Measurements from ENCODE around the gene WDTC1. TPM values are rescaled to one million over a fixed set of nuclear protein-coding genes. Genes with fewer than 3 reads are reported as not detected.

WDTC1 gene
- total RNA-seq, 6 experiments from 2014 or later = 17.6 to 22.7 (median 19.8) TPM

DNA sequence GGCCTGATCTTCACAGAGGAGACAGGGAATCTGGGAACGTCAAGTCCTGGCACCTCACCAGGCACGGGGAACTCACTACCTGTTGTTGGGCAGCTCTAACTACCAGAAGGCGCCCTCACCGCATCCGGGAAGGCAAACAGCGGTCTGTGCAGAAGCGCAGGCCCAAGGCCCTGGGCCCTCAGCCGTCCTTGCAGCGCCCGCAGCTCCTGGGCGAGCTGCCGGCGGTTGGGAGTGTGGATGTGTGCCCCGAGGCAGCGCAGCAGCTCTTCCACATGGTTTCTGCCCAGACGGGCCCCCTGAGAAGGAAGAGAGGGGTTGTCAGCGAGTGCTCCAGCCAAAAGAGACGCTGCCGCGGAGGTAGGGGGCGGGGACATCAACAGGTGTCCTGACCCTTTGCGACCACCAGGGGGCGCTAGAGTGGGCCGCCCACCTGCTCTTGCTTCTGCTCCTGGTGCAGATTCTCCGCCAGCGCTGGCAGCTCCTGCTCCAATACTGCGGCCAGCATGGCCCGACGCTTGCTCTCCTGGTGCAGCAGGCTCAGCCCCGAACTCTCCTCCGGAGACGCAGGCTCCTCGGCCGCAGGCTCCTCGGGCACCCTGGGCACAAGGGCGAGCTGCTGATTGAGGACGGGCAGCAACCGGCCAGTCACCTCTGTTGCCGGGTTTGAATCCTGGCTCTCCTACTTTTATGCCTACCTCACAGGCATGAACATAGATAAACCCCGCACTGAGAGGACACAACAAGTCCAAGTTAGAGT is 123.0 kb downstream of the WDTC1 start:
- TF ChIP-seq POLR2A (IDR thresholded peaks at IDR 0.05) = no peak
- TF ChIP-seq, protein P1, sequence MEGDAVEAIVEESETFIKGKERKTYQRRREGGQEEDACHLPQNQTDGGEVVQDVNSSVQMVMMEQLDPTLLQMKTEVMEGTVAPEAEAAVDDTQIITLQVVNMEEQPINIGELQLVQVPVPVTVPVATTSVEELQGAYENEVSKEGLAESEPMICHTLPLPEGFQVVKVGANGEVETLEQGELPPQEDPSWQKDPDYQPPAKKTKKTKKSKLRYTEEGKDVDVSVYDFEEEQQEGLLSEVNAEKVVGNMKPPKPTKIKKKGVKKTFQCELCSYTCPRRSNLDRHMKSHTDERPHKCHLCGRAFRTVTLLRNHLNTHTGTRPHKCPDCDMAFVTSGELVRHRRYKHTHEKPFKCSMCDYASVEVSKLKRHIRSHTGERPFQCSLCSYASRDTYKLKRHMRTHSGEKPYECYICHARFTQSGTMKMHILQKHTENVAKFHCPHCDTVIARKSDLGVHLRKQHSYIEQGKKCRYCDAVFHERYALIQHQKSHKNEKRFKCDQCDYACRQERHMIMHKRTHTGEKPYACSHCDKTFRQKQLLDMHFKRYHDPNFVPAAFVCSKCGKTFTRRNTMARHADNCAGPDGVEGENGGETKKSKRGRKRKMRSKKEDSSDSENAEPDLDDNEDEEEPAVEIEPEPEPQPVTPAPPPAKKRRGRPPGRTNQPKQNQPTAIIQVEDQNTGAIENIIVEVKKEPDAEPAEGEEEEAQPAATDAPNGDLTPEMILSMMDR (IDR thresholded peaks at IDR 0.05) = peak; percentile 92 to 100 (median 98)
- no peak overlapping the region for H3K27ac ChIP-seq
- peak overlapping the region in 1 of 3 donors; percentile 12 for H3K4me3 ChIP-seq
- peak; percentile 81 to 93 (median 89) for ATAC-seq
- intact Hi-C loops (cut with DNase I) = loop anchor here in 1 of 2 donors (5.0 kb wide), 1 partner anchor 35 kb away; the partner anchor contains the start of gene GPR3
- H3K9me3 ChIP-seq = no peaks in the 10 kb centered on the region
- H3K36me3 ChIP-seq = peaks cover 0 to 2% (median 0%) of the 10 kb centered on the region in 4 donors
- peaks cover 0 to 8% (median 2%) of the 10 kb centered on the region in 4 donors for H3K4me1 ChIP-seq
- WGBS (ENCODE audit: insufficient coverage, low coverage, low lambda C conversion rate, missing lambda C conversion rate) = 8% methylated on average over 9 of the region's 40 CpGs
- H3K27me3 ChIP-seq = no peaks in the 10 kb centered on the region
- peak; percentile 81 to 86 (median 81) for DNase-seq

Small RNAs within 50 kb of the gene (small RNA-seq; reads per million reads assigned to genes)
- gene RF00019 (0 reads per million in 2 experiments), gene RNU6-48P (0 reads per million in 2 experiments), gene SNRPEP7 (0 reads per million in 2 experiments)

Other genes starting within 250 kb of the WDTC1 start
- gene TRNP1, start 240.9 kb upstream of the WDTC1 start, total RNA-seq = 10 to 100 TPM in 2 of 6 experiments, 1 to 10 TPM in 4; 2.0 to 24.8 (median 6.7) TPM
- under 1 TPM in 4 of 6 experiments, not detected in 2; 0.11 to 0.49 (median 0.29) TPM for gene TENT5B, start 221.8 kb upstream of the WDTC1 start, total RNA-seq
- gene SLC9A1, start 79.5 kb upstream of the WDTC1 start, total RNA-seq = 1 to 10 TPM; 1.7 to 4.3 (median 3.0) TPM
- 10 to 100 TPM; 15.1 to 22.6 (median 19.1) TPM for gene TMEM222, start 87.5 kb downstream of the WDTC1 start, total RNA-seq
- gene SYTL1, start 107.4 kb downstream of the WDTC1 start, total RNA-seq = 1 to 10 TPM in 1 of 6 experiments, under 1 TPM in 5; 0.37 to 1.7 (median 0.80) TPM
- gene MAP3K6, start 132.3 kb downstream of the WDTC1 start, total RNA-seq = 10 to 100 TPM in 2 of 6 experiments, 1 to 10 TPM in 4; 4.3 to 14.9 (median 5.6) TPM
- gene FCN3, start 140.2 kb downstream of the WDTC1 start, total RNA-seq = 100 to 1,000 TPM in 4 of 6 experiments, 10 to 100 TPM in 2; 81.6 to 213 (median 111) TPM
- gene CD164L2, start 148.7 kb downstream of the WDTC1 start, total RNA-seq = under 1 TPM in 1 of 6 experiments, not detected in 5; 0.86 TPM
- under 1 TPM in 2 of 6 experiments, not detected in 4; 0.19 to 0.43 TPM for gene GPR3, start 158.0 kb downstream of the WDTC1 start, total RNA-seq

All from right lobe of liver (tissue), 6 donors.